H9 (cell line): ENCODE results near the gene TMEM178B. TPM values are rescaled to one million over a fixed set of nuclear protein-coding genes. Genes with fewer than 3 reads are reported as not detected.

Experiments used
- DNase-seq: peaks from one replicate; pipeline ENCODE4 v3.0.0-alpha.2; 2017
- H2AFZ ChIP-seq: one replicate; pipeline ENCODE4 v1.6.1; 2013; ENCODE audit warnings: mild to moderate bottlenecking, low read length, control low read depth, moderate library complexity
- H2AK5ac ChIP-seq: 2 replicates; pipeline ENCODE4 v1.6.1; 2013; ENCODE audit warnings: low read length, control low read depth, mixed read lengths; ENCODE audit not compliant: insufficient read length
- H2BK120ac ChIP-seq: one replicate; pipeline ENCODE4 v1.6.1; 2013; ENCODE audit warnings: low read depth, mild to moderate bottlenecking, low read length, control low read depth, inconsistent platforms; ENCODE audit not compliant: poor library complexity, severe bottlenecking
- H2BK12ac ChIP-seq: 2 replicates; pipeline ENCODE4 v1.6.1; 2013; ENCODE audit warnings: low read length, control low read depth, mixed read lengths, low read depth; ENCODE audit not compliant: insufficient read length
- H2BK15ac ChIP-seq: 2 replicates; pipeline ENCODE4 v1.6.1; 2013; ENCODE audit warnings: low read depth, low read length, control low read depth
- H2BK20ac ChIP-seq: one replicate; pipeline ENCODE4 v1.6.1; 2013; ENCODE audit warnings: low read depth, mild to moderate bottlenecking, low read length, control low read depth, inconsistent platforms; ENCODE audit not compliant: poor library complexity, severe bottlenecking
- H2BK5ac ChIP-seq: 2 replicates; pipeline ENCODE4 v1.6.1; 2013; ENCODE audit warnings: low read length, control low read depth, mixed read lengths; ENCODE audit not compliant: insufficient read length
- H3K14ac ChIP-seq: 2 replicates; pipeline ENCODE4 v1.6.1; 2013; ENCODE audit warnings: low read length, control low read depth; ENCODE audit not compliant: insufficient read depth
- H3K18ac ChIP-seq: 2 replicates; pipeline ENCODE4 v1.6.1; 2013; ENCODE audit warnings: low read depth, mild to moderate bottlenecking, mixed read lengths, low read length, control low read depth; ENCODE audit not compliant: insufficient read length
- H3K23ac ChIP-seq: 2 replicates; pipeline ENCODE4 v1.6.1; 2013; ENCODE audit warnings: low read length, control low read depth, mixed read lengths, low read depth; ENCODE audit not compliant: insufficient read length
- H3K23me2 ChIP-seq: 2 replicates; pipeline ENCODE4 v1.6.1; 2013; ENCODE audit warnings: low read depth, mild to moderate bottlenecking, mixed read lengths, low read length, control low read depth; ENCODE audit not compliant: insufficient read length, poor library complexity, severe bottlenecking
- H3K27ac ChIP-seq: 2 replicates; pipeline ENCODE4 v1.5.1; 2013; ENCODE audit warnings: low read length, control low read depth, mixed read lengths, low read depth; ENCODE audit not compliant: insufficient read length
- H3K27me3 ChIP-seq: 2 replicates; pipeline ENCODE4 v1.6.1; 2013; ENCODE audit warnings: low read length, control low read depth, inconsistent platforms; ENCODE audit not compliant: insufficient read depth
- H3K4ac ChIP-seq: 2 replicates; pipeline ENCODE4 v1.6.1; 2013; ENCODE audit warnings: low read depth, mild to moderate bottlenecking, control low read depth, inconsistent platforms, low read length, moderate library complexity
- H3K4me1 ChIP-seq: 2 replicates; pipeline ENCODE4 v1.6.1; 2013; ENCODE audit warnings: low read length, control low read depth, inconsistent platforms; ENCODE audit not compliant: insufficient read depth
- H3K4me2 ChIP-seq: 2 replicates; pipeline ENCODE4 v1.6.1; 2013; ENCODE audit warnings: low read length, control low read depth, mixed read lengths; ENCODE audit not compliant: insufficient read length, insufficient read depth
- H3K56ac ChIP-seq: 2 replicates; pipeline ENCODE4 v1.6.1; 2013; ENCODE audit warnings: low read depth, mild to moderate bottlenecking, mixed read lengths, low read length, control low read depth; ENCODE audit not compliant: insufficient read length
- H3K79me1 ChIP-seq: 2 replicates; pipeline ENCODE4 v1.6.1; 2013; ENCODE audit warnings: low read depth, mild to moderate bottlenecking, moderate library complexity, low read length, control low read depth, inconsistent platforms; ENCODE audit not compliant: insufficient read depth, poor library complexity, severe bottlenecking
- H3K79me2 ChIP-seq: 2 replicates; pipeline ENCODE4 v1.6.1; 2013; ENCODE audit warnings: low read length, control low read depth, inconsistent platforms; ENCODE audit not compliant: insufficient read depth
- H3K9ac ChIP-seq: 2 replicates; pipeline ENCODE4 v1.6.1; 2013; ENCODE audit warnings: low read length, control low read depth, mixed read lengths; ENCODE audit not compliant: insufficient read length; ENCODE audit errors: extremely low read depth
- H3K9me3 ChIP-seq: one replicate; pipeline ENCODE4 v1.6.1; 2013; ENCODE audit warnings: low read depth, low read length, inconsistent platforms; ENCODE audit not compliant: control insufficient read depth
- H3T11ph ChIP-seq: one replicate; pipeline ENCODE4 v1.6.1; 2013; ENCODE audit warnings: mild to moderate bottlenecking, low read length, control low read depth, inconsistent platforms
- H4K20me1 ChIP-seq: one replicate; pipeline ENCODE4 v1.6.1; 2013; ENCODE audit not compliant: control insufficient read depth, insufficient read length, insufficient read depth
- H4K5ac ChIP-seq: 2 replicates; pipeline ENCODE4 v1.6.1; 2013; ENCODE audit warnings: low read depth, mild to moderate bottlenecking, mixed read lengths, low read length, control low read depth; ENCODE audit not compliant: insufficient read length
- H4K8ac ChIP-seq: replicated peaks from 2 replicates; pipeline ENCODE4 v1.6.1; 2013; ENCODE audit warnings: low read length, control low read depth, mixed read lengths, low read depth; ENCODE audit not compliant: insufficient read length
- H4K91ac ChIP-seq: 2 replicates; pipeline ENCODE4 v1.6.1; 2013; ENCODE audit warnings: low read depth, mild to moderate bottlenecking, moderate library complexity, mixed read lengths, low read length, control low read depth; ENCODE audit not compliant: insufficient read length
- H3K27ac Mint-ChIP-seq, 3 experiments: 2 replicates in 2 of 3; 3 replicates in 1 of 3; pipeline ENCODE4 v1.8.0; 2020 to 2021; ENCODE audit warnings: mixed read lengths in 3 of 3, mild to moderate bottlenecking in 1 of 3, moderate library complexity in 1 of 3
- H3K27me3 Mint-ChIP-seq: 2 replicates; pipeline ENCODE4 v1.8.0; 2021; ENCODE audit warnings: low read depth, mild to moderate bottlenecking, moderate library complexity, mixed read lengths
- H3K36me3 Mint-ChIP-seq, 3 experiments: 2 replicates in 2 of 3; 3 replicates in 1 of 3; pipeline ENCODE4 v1.8.0; 2020 to 2021; ENCODE audit warnings: low read depth in 3 of 3, mixed read lengths in 3 of 3; ENCODE audit not compliant: insufficient read depth in 1 of 3
- H3K4me1 Mint-ChIP-seq, 2 experiments: 2 replicates each; pipeline ENCODE4 v1.8.0; 2020; ENCODE audit warnings: mixed read lengths in 2 of 2
- H3K4me3 Mint-ChIP-seq, 2 experiments: 2 replicates in 1 of 2; 3 replicates in 1 of 2; pipeline ENCODE4 v1.8.0; 2020 to 2021; ENCODE audit warnings: mild to moderate bottlenecking in 2 of 2, mixed read lengths in 2 of 2, moderate library complexity in 1 of 2
- H3K9me3 Mint-ChIP-seq, 2 experiments: 2 replicates in 1 of 2; 3 replicates in 1 of 2; pipeline ENCODE4 v1.8.0; 2020; ENCODE audit warnings: mild to moderate bottlenecking in 2 of 2, mixed read lengths in 2 of 2, moderate library complexity in 1 of 2
- WGBS: extraction: QIAGEN DNeasy Blood & Tissue Kit; methylation state at CpG from one replicate; pipeline ENCODE4 v1.1.7; 2013; ENCODE audit warnings: missing lambda C conversion rate, low lambda C conversion rate, mixed read lengths; ENCODE audit not compliant: insufficient read length; ENCODE audit errors: extremely low coverage; 5-methylcytosine and 5-hydroxymethylcytosine counted together
- total RNA-seq: library from RNA; stranded (reverse); gene quantifications from 2 replicates; pipeline ENCODE4 v1.2.1, GENCODE V29; 2021
- TF ChIP-seq, protein P1 (sequence below): fragments of 200-600 bp; sonication (generic); conservative IDR thresholded peaks from 3 replicates; pipeline ENCODE4 v1.8.0; 2021; ENCODE audit warnings: antibody characterized with exemption, mild to moderate bottlenecking

TMEM178B gene
- total RNA-seq, 1 experiment from 2014 or later, result 11.3 TPM

DNA sequence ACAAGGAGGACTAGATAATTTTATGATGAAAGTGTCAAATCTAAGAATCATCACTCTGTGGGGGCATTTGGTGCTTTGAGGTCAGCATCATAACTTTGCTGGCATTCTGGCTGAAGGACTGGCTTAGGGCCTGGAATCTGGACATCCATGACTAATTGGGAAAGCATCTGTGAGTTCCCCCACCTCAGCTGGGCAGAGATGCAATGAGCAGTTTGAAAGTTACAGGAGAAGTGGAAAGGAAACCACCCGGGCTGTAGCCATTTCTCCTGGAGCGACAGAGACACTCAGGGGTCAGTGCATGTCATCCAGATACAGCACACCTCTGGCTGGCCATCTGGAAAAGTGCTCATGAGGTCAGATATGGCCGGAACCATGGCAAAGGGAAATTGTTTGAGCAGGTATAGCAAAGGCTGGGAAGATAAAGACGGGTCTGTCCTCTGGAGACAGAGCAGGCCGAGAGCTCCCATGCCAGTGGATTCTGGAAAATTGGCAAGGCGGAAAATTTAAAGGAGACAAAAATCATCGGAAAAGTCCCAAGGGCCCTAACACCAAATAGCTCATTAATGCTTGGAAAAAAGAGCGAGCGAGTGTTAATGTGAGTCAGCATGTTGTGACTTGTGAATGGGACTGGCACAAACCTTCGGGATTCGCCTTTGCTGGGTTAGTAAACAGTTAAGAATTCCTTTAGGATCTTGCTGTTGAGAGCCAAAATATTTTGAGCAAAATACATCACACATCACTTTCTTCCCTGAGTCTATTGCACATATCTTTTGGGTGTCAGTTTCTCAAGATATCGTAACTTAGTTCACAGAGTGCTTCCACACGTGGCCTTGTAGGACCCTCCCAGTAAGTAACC lies 288.9 kb downstream of the TMEM178B start:
- no peak overlapping the region for H3K27ac ChIP-seq
- H3K27me3 Mint-ChIP-seq, result no peaks in the 10 kb centered on the region
- H2BK20ac ChIP-seq, result no peak overlapping the region
- H3K79me1 ChIP-seq, result no peaks in the 10 kb centered on the region
- no peaks in the 10 kb centered on the region for H3K23me2 ChIP-seq
- H3K14ac ChIP-seq, result peak overlapping the region; percentile 9; the same call in 1 of the 2 replicates
- H2BK15ac ChIP-seq, result no peak overlapping the region
- H3K56ac ChIP-seq, result no peak overlapping the region
- H3K27me3 ChIP-seq, result no peaks in the 10 kb centered on the region
- no peak overlapping the region for H3K18ac ChIP-seq
- no peak overlapping the region for H2BK5ac ChIP-seq
- no peak overlapping the region for H3K4ac ChIP-seq
- no peak overlapping the region for H2BK12ac ChIP-seq
- no peak overlapping the region for H4K5ac ChIP-seq
- DNase-seq, result no peak
- TF ChIP-seq, protein P1, sequence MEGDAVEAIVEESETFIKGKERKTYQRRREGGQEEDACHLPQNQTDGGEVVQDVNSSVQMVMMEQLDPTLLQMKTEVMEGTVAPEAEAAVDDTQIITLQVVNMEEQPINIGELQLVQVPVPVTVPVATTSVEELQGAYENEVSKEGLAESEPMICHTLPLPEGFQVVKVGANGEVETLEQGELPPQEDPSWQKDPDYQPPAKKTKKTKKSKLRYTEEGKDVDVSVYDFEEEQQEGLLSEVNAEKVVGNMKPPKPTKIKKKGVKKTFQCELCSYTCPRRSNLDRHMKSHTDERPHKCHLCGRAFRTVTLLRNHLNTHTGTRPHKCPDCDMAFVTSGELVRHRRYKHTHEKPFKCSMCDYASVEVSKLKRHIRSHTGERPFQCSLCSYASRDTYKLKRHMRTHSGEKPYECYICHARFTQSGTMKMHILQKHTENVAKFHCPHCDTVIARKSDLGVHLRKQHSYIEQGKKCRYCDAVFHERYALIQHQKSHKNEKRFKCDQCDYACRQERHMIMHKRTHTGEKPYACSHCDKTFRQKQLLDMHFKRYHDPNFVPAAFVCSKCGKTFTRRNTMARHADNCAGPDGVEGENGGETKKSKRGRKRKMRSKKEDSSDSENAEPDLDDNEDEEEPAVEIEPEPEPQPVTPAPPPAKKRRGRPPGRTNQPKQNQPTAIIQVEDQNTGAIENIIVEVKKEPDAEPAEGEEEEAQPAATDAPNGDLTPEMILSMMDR, result no peak
- H4K8ac ChIP-seq, result no peak overlapping the region
- H3K4me1 ChIP-seq, result peaks cover 9% of the 10 kb centered on the region; the same call in 1 of the 2 replicates
- H2AFZ ChIP-seq, result no peak overlapping the region
- no CpG with 5 or more reads among the region's 13 CpGs for WGBS
- H3K36me3 Mint-ChIP-seq, result no peaks in the 10 kb centered on the region; a peak in 1 of 7 replicates
- peak overlapping the region; percentile 18 to 86 (median 27); a peak in 4 of 7 replicates for H3K27ac Mint-ChIP-seq
- no peak overlapping the region for H3K4me2 ChIP-seq
- H2AK5ac ChIP-seq, result no peak overlapping the region
- H4K20me1 ChIP-seq, result no peaks in the 10 kb centered on the region
- peaks cover 34 to 45% of the 10 kb centered on the region in 2 experiments for H3K4me1 Mint-ChIP-seq
- no peak overlapping the region for H3K4me3 Mint-ChIP-seq
- no peak overlapping the region for H2BK120ac ChIP-seq
- no peaks in the 10 kb centered on the region for H3K9me3 ChIP-seq
- no peaks in the 10 kb centered on the region for H3K9me3 Mint-ChIP-seq
- H3T11ph ChIP-seq, result no peak overlapping the region
- H3K23ac ChIP-seq, result no peak overlapping the region
- no peak overlapping the region for H3K9ac ChIP-seq
- no peaks in the 10 kb centered on the region for H3K79me2 ChIP-seq
- H4K91ac ChIP-seq, result no peak overlapping the region
